ENCODE data around the gene PRKD3. TPM values are rescaled to one million over a fixed set of nuclear protein-coding genes. Genes with fewer than 3 reads are reported as not detected.

The PRKD3 gene
- polyA plus RNA-seq, 2 donors, result 3.7 to 3.8 TPM

GRCh38 chr2:37361216-37361815, 36.7 kb upstream of the PRKD3 start:
- Histone ChIP-seq H3K36me3 (ENCODE audit: control insufficient read depth in 2 of 2, insufficient read depth in 2 of 2, low read length in 1 of 2) (no peaks in the 10 kb centered on the region), H3K9me3 (ENCODE audit: control insufficient read depth in 2 of 2, insufficient read depth in 1 of 2, low read depth in 1 of 2, low read length in 1 of 2) (no peaks in the 10 kb centered on the region), H3K4me1 (ENCODE audit: control insufficient read depth in 2 of 2, insufficient read depth in 2 of 2, low read length in 1 of 2) (peaks cover 0 to 2% of the 10 kb centered on the region in 2 donors), H3K27me3 (ENCODE audit: control insufficient read depth in 1 of 2, insufficient read depth in 2 of 2, low read length in 2 of 2) (no peaks in the 10 kb centered on the region), H3K4me3 (ENCODE audit: low read depth in 1 of 2, low read length in 2 of 2) (no peak overlapping the region), H3K27ac (ENCODE audit: low read depth in 2 of 2, low read length in 1 of 2) (no peak overlapping the region)
- WGBS, 2 donors, result 73 to 78% methylated on average over 3 of the region's 3 CpGs

GRCh38 chr2:37358466-37358865, 33.8 kb upstream of the PRKD3 start:
- Histone ChIP-seq H3K27ac (ENCODE audit: low read depth in 2 of 2, low read length in 1 of 2) (no peak overlapping the region), H3K27me3 (ENCODE audit: control insufficient read depth in 1 of 2, insufficient read depth in 2 of 2, low read length in 2 of 2) (no peaks in the 10 kb centered on the region), H3K36me3 (ENCODE audit: control insufficient read depth in 2 of 2, insufficient read depth in 2 of 2, low read length in 1 of 2) (no peaks in the 10 kb centered on the region), H3K9me3 (ENCODE audit: control insufficient read depth in 2 of 2, insufficient read depth in 1 of 2, low read depth in 1 of 2, low read length in 1 of 2) (no peaks in the 10 kb centered on the region), H3K4me1 (ENCODE audit: control insufficient read depth in 2 of 2, insufficient read depth in 2 of 2, low read length in 1 of 2) (peaks cover 0 to 2% of the 10 kb centered on the region in 2 donors), H3K4me3 (ENCODE audit: low read depth in 1 of 2, low read length in 2 of 2) (no peak overlapping the region)
- WGBS, 2 donors, result 93 to 96% methylated on average over 3 of the region's 3 CpGs

GRCh38 chr2:37357530-37357929, 32.9 kb upstream of the PRKD3 start:
- Histone ChIP-seq H3K27me3 (ENCODE audit: control insufficient read depth in 1 of 2, insufficient read depth in 2 of 2, low read length in 2 of 2) (no peaks in the 10 kb centered on the region), H3K27ac (ENCODE audit: low read depth in 2 of 2, low read length in 1 of 2) (no peak overlapping the region), H3K4me1 (ENCODE audit: control insufficient read depth in 2 of 2, insufficient read depth in 2 of 2, low read length in 1 of 2) (peaks cover 0 to 2% of the 10 kb centered on the region in 2 donors), H3K4me3 (ENCODE audit: low read depth in 1 of 2, low read length in 2 of 2) (no peak overlapping the region), H3K9me3 (ENCODE audit: control insufficient read depth in 2 of 2, insufficient read depth in 1 of 2, low read depth in 1 of 2, low read length in 1 of 2) (no peaks in the 10 kb centered on the region), H3K36me3 (ENCODE audit: control insufficient read depth in 2 of 2, insufficient read depth in 2 of 2, low read length in 1 of 2) (no peaks in the 10 kb centered on the region)
- WGBS, 2 donors, result 73 to 77% methylated on average over 4 of the region's 4 CpGs

- Histone ChIP-seq H3K9me3 (ENCODE audit: control insufficient read depth in 2 of 2, insufficient read depth in 1 of 2, low read depth in 1 of 2, low read length in 1 of 2) (no peaks in the 10 kb centered on the region), H3K27ac (ENCODE audit: low read depth in 2 of 2, low read length in 1 of 2) (no peak overlapping the region), H3K4me1 (ENCODE audit: control insufficient read depth in 2 of 2, insufficient read depth in 2 of 2, low read length in 1 of 2) (peaks cover 0 to 2% of the 10 kb centered on the region in 2 donors), H3K4me3 (ENCODE audit: low read depth in 1 of 2, low read length in 2 of 2) (no peak overlapping the region), H3K27me3 (ENCODE audit: control insufficient read depth in 1 of 2, insufficient read depth in 2 of 2, low read length in 2 of 2) (no peaks in the 10 kb centered on the region), H3K36me3 (ENCODE audit: control insufficient read depth in 2 of 2, insufficient read depth in 2 of 2, low read length in 1 of 2) (no peaks in the 10 kb centered on the region)
- 82 to 94% methylated on average over 1 of the region's 1 CpG for WGBS, 2 donors
Measured at GRCh38 chr2:37357069-37357468, 32.4 kb upstream of the PRKD3 start.

- Histone ChIP-seq H3K36me3 (ENCODE audit: control insufficient read depth in 2 of 2, insufficient read depth in 2 of 2, low read length in 1 of 2) (no peaks in the 10 kb centered on the region), H3K27ac (ENCODE audit: low read depth in 2 of 2, low read length in 1 of 2) (no peak overlapping the region), H3K4me3 (ENCODE audit: low read depth in 1 of 2, low read length in 2 of 2) (no peak overlapping the region), H3K27me3 (ENCODE audit: control insufficient read depth in 1 of 2, insufficient read depth in 2 of 2, low read length in 2 of 2) (no peaks in the 10 kb centered on the region), H3K4me1 (ENCODE audit: control insufficient read depth in 2 of 2, insufficient read depth in 2 of 2, low read length in 1 of 2) (peaks cover 0 to 2% of the 10 kb centered on the region in 2 donors), H3K9me3 (ENCODE audit: control insufficient read depth in 2 of 2, insufficient read depth in 1 of 2, low read depth in 1 of 2, low read length in 1 of 2) (no peaks in the 10 kb centered on the region)
- 69 to 72% methylated on average over 6 of the region's 6 CpGs for WGBS, 2 donors
Measured at GRCh38 chr2:37356299-37356698, 31.7 kb upstream of the PRKD3 start.

GRCh38 chr2:37355735-37356134, 31.1 kb upstream of the PRKD3 start:
- no peaks in the 10 kb centered on the region for H3K9me3 ChIP-seq (ENCODE audit: control insufficient read depth in 2 of 2, insufficient read depth in 1 of 2, low read depth in 1 of 2, low read length in 1 of 2)
- no peak overlapping the region for H3K27ac ChIP-seq (ENCODE audit: low read depth in 2 of 2, low read length in 1 of 2)
- WGBS, 2 donors, result 87 to 91% methylated on average over 7 of the region's 7 CpGs

GRCh38 chr2:37354531-37354930, 29.9 kb upstream of the PRKD3 start:
- Histone ChIP-seq H3K4me3 (ENCODE audit: low read depth in 1 of 2, low read length in 2 of 2) (no peak overlapping the region), H3K27ac (ENCODE audit: low read depth in 2 of 2, low read length in 1 of 2) (no peak overlapping the region), H3K9me3 (ENCODE audit: control insufficient read depth in 2 of 2, insufficient read depth in 1 of 2, low read depth in 1 of 2, low read length in 1 of 2) (no peaks in the 10 kb centered on the region), H3K36me3 (ENCODE audit: control insufficient read depth in 2 of 2, insufficient read depth in 2 of 2, low read length in 1 of 2) (no peaks in the 10 kb centered on the region), H3K27me3 (ENCODE audit: control insufficient read depth in 1 of 2, insufficient read depth in 2 of 2, low read length in 2 of 2) (no peaks in the 10 kb centered on the region), H3K4me1 (ENCODE audit: control insufficient read depth in 2 of 2, insufficient read depth in 2 of 2, low read length in 1 of 2) (no peaks in the 10 kb centered on the region)
- WGBS, 2 donors, result 94 to 95% methylated on average over 3 of the region's 3 CpGs

More at GRCh38 chr2:37355735-37356134, 31.1 kb upstream of the PRKD3 start:
- Histone ChIP-seq H3K4me1 (ENCODE audit: control insufficient read depth in 2 of 2, insufficient read depth in 2 of 2, low read length in 1 of 2) (no peaks in the 10 kb centered on the region), H3K36me3 (ENCODE audit: control insufficient read depth in 2 of 2, insufficient read depth in 2 of 2, low read length in 1 of 2) (no peaks in the 10 kb centered on the region), H3K27me3 (ENCODE audit: control insufficient read depth in 1 of 2, insufficient read depth in 2 of 2, low read length in 2 of 2) (no peaks in the 10 kb centered on the region), H3K4me3 (ENCODE audit: low read depth in 1 of 2, low read length in 2 of 2) (no peak overlapping the region)

- H3K9me3 ChIP-seq (ENCODE audit: control insufficient read depth in 2 of 2, insufficient read depth in 1 of 2, low read depth in 1 of 2, low read length in 1 of 2), result no peaks in the 10 kb centered on the region
- H3K27ac ChIP-seq (ENCODE audit: low read depth in 2 of 2, low read length in 1 of 2), result no peak overlapping the region
- H3K4me1 ChIP-seq (ENCODE audit: control insufficient read depth in 2 of 2, insufficient read depth in 2 of 2, low read length in 1 of 2), result peaks cover 0 to 2% of the 10 kb centered on the region in 2 donors
- H3K4me3 ChIP-seq (ENCODE audit: low read depth in 1 of 2, low read length in 2 of 2), result no peak overlapping the region
- no peaks in the 10 kb centered on the region for H3K36me3 ChIP-seq (ENCODE audit: control insufficient read depth in 2 of 2, insufficient read depth in 2 of 2, low read length in 1 of 2)
- 40 to 44% methylated on average over 3 of the region's 3 CpGs for WGBS, 2 donors
- H3K27me3 ChIP-seq (ENCODE audit: control insufficient read depth in 1 of 2, insufficient read depth in 2 of 2, low read length in 2 of 2), result no peaks in the 10 kb centered on the region
Measured at GRCh38 chr2:37350034-37350433, 25.4 kb upstream of the PRKD3 start.

GRCh38 chr2:37349231-37349860, 24.7 kb upstream of the PRKD3 start:
- H3K36me3 ChIP-seq (ENCODE audit: control insufficient read depth in 2 of 2, insufficient read depth in 2 of 2, low read length in 1 of 2), result no peaks in the 10 kb centered on the region
- H3K27me3 ChIP-seq (ENCODE audit: control insufficient read depth in 1 of 2, insufficient read depth in 2 of 2, low read length in 2 of 2), result no peaks in the 10 kb centered on the region
- WGBS, 2 donors, result 70 to 72% methylated on average over 3 of the region's 3 CpGs
- no peak overlapping the region for H3K27ac ChIP-seq (ENCODE audit: low read depth in 2 of 2, low read length in 1 of 2)
- no peak overlapping the region for H3K4me3 ChIP-seq (ENCODE audit: low read depth in 1 of 2, low read length in 2 of 2)
- H3K9me3 ChIP-seq (ENCODE audit: control insufficient read depth in 2 of 2, insufficient read depth in 1 of 2, low read depth in 1 of 2, low read length in 1 of 2), result no peaks in the 10 kb centered on the region
- peaks cover 0 to 6% of the 10 kb centered on the region in 2 donors for H3K4me1 ChIP-seq (ENCODE audit: control insufficient read depth in 2 of 2, insufficient read depth in 2 of 2, low read length in 1 of 2)

GRCh38 chr2:37348155-37348554, 23.5 kb upstream of the PRKD3 start:
- no peaks in the 10 kb centered on the region for H3K27me3 ChIP-seq (ENCODE audit: control insufficient read depth in 1 of 2, insufficient read depth in 2 of 2, low read length in 2 of 2)
- peaks cover 0 to 7% of the 10 kb centered on the region in 2 donors for H3K4me1 ChIP-seq (ENCODE audit: control insufficient read depth in 2 of 2, insufficient read depth in 2 of 2, low read length in 1 of 2)
- no peaks in the 10 kb centered on the region for H3K36me3 ChIP-seq (ENCODE audit: control insufficient read depth in 2 of 2, insufficient read depth in 2 of 2, low read length in 1 of 2)
- 84 to 88% methylated on average over 5 of the region's 5 CpGs for WGBS, 2 donors
- H3K4me3 ChIP-seq (ENCODE audit: low read depth in 1 of 2, low read length in 2 of 2), result no peak overlapping the region
- no peak overlapping the region for H3K27ac ChIP-seq (ENCODE audit: low read depth in 2 of 2, low read length in 1 of 2)
- H3K9me3 ChIP-seq (ENCODE audit: control insufficient read depth in 2 of 2, insufficient read depth in 1 of 2, low read depth in 1 of 2, low read length in 1 of 2), result no peaks in the 10 kb centered on the region

Measured in esophagus (tissue), 2 donors.